ENCODE measurements around the gene NUDT16.

GRCh38 chr3:131417751-131418150 is 36.2 kb downstream of the NUDT16 start:
- no peak for TF ChIP-seq CTCF (optimal IDR thresholded peaks at IDR 0.05 in 1 of 3, IDR thresholded peaks at IDR 0.05 in 1 of 3, conservative IDR thresholded peaks at IDR 0.05 in 1 of 3; ENCODE audit: extremely low read depth in 1 of 3, insufficient read depth in 2 of 3, low read length in 3 of 3)
- no peak for TF ChIP-seq EZH2 (IDR thresholded peaks at IDR 0.05; ENCODE audit: low read length)
